Ovary (tissue), 3 donors: ENCODE measurements around the gene LARP1B.

Source experiments
- EP300 ChIP-seq: sonication (generic); formaldehyde crosslinking; IDR thresholded peaks from one replicate; pipeline ENCODE4 v1.6.1; 2017; ENCODE audit warnings: antibody characterized with exemption
- POLR2A ChIP-seq: fragments of 450-650 bp; IDR thresholded peaks from one replicate; pipeline ENCODE4 v1.6.1; 2017; ENCODE audit warnings: antibody characterized with exemption, mild to moderate bottlenecking, moderate library complexity
- TF ChIP-seq, protein P1 (sequence below), 3 donors: fragments of 450-650 bp in 2 of 3; fragments of 200-600 bp in 1 of 3; IDR thresholded peaks; one replicate each; pipeline versions ENCODE4 v1.5.1 to v1.8.0; 2016 to 2022; ENCODE audit warnings: antibody characterized with exemption in 3 of 3, mild to moderate bottlenecking in 1 of 3
- donor health status: DM: no; HTN: no; CAD: no.

DNA sequence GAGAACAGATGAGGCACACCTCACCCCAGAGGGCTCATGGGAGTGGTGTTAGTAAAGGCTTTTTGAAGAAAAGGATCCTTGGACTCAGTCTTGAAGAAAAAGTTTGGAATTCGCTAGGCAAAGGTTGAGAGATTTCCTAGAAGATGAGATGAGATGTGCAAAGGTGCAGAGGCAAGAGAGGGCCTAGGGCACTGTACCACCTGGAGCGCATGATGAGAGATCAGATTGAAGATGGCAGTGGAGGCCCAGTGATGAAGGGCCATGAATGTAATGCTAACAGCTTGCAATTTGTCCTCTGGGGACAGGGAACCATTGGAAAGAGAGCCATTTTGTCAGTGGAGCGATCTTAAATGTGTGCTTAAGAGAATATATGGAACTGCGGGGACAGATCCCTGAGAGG, 181.5 kb downstream of the LARP1B start:
- TF ChIP-seq, protein P1, sequence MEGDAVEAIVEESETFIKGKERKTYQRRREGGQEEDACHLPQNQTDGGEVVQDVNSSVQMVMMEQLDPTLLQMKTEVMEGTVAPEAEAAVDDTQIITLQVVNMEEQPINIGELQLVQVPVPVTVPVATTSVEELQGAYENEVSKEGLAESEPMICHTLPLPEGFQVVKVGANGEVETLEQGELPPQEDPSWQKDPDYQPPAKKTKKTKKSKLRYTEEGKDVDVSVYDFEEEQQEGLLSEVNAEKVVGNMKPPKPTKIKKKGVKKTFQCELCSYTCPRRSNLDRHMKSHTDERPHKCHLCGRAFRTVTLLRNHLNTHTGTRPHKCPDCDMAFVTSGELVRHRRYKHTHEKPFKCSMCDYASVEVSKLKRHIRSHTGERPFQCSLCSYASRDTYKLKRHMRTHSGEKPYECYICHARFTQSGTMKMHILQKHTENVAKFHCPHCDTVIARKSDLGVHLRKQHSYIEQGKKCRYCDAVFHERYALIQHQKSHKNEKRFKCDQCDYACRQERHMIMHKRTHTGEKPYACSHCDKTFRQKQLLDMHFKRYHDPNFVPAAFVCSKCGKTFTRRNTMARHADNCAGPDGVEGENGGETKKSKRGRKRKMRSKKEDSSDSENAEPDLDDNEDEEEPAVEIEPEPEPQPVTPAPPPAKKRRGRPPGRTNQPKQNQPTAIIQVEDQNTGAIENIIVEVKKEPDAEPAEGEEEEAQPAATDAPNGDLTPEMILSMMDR (IDR thresholded peaks at IDR 0.05) = no peak
- no peak for TF ChIP-seq EP300
- no peak for TF ChIP-seq POLR2A
